Fibroblast of pulmonary artery (primary cell): Measurements from ENCODE around the gene RASSF1.
A peak's percentile ranks its signal among the peaks of the same experiment; 100 is the strongest.

ENCODE experiments used
- DNase-seq: peaks from one replicate; pipeline ENCODE4 v3.0.0-alpha.2; 2010; ENCODE audit warnings: low read depth
- H3K4me3 ChIP-seq: replicated peaks from 2 replicates; pipeline ENCODE4 v1.5.1; 2011; ENCODE audit warnings: low read depth, mild to moderate bottlenecking, control low read depth, low read length, moderate library complexity
- CTCF ChIP-seq: IDR thresholded peaks from 2 replicates; pipeline ENCODE4 v1.5.1; 2011; ENCODE audit warnings: mild to moderate bottlenecking, control low read depth, low read length, inconsistent platforms; ENCODE audit errors: missing control alignments

Gene RASSF1

GRCh38 chr3:50345008-50345407, 4.4 kb upstream of the RASSF1 start:
- no peak for DNase-seq
- no peak for TF ChIP-seq CTCF
- H3K4me3 ChIP-seq, result peak overlapping the region; percentile 55

DNA sequence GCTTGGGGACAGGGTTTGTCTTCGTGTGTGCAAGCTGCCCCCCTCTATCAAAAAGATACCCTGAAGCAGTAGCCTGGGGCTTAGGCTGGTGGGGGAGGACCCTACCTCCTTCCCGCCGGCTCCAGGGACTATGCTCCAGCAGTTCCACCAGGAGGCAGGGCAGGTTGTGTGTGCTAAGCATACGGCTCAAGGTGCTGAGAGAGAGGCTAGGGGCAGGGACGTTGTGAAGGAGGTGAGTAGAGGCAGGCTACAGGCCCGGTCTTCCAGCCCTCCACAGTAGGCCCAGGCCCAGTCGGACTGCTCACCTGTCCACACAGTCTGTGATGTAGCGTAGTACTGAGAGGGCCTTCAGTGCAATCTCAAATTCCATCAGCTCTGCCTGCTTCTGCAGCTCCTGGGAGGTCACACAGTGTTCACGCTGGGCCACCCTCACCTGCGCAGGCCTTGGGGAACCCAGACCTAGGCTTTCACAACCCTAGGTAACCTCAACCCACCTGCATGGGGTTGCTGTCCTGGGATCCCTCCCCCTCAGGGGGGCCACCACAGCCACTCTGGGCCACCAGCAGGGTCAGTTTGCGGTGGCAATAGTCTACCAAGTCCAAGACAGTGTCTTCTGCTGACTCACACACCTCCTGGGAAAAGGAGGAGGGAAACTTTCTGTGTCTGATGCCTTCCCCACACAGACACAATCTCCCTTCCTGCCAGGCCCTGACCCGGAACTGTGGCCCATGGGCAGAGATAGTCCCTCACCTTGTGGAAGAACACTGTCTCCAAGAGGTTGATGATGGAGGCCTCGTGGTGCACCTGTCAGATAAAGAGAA, 2.4 kb upstream of the RASSF1 start:
- no peak for DNase-seq
- H3K4me3 ChIP-seq, result no peak overlapping the region
- TF ChIP-seq CTCF, result peak; percentile 6

DNA sequence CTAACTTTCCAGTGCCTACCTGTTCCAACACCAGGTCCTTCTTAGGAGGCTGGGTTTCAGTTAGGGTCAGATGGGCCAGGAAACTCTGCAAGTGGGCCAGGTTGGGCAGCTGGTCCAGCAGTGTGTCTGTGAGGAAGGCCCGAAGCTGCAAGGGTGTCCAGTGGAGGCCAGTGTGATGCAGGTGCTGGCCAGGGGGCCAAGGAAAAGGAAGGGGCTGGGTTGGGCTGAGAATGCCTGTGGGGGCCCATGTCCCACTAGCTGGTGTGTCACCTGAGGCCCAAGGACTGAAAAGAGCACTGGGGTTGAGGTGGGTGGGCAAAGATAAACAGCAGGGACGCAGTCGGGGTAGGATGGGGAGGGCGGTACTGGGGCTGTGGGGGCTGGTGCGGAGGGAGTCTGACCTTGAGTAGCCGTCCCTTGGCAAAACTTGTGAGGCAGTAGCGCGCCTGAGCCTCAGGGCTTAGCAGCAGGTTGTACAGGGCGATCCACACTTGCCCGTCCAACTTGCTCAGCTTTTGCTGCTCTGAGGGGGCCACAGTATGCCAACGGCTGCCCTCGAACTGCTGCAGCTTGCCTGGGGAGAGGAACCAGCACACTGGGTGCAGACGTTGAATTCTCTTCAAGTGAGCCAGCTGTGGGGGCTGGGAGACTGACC, 1.5 kb upstream of the RASSF1 start:
- no peak overlapping the region for H3K4me3 ChIP-seq
- no peak for DNase-seq
- TF ChIP-seq CTCF, result no peak

DNA sequence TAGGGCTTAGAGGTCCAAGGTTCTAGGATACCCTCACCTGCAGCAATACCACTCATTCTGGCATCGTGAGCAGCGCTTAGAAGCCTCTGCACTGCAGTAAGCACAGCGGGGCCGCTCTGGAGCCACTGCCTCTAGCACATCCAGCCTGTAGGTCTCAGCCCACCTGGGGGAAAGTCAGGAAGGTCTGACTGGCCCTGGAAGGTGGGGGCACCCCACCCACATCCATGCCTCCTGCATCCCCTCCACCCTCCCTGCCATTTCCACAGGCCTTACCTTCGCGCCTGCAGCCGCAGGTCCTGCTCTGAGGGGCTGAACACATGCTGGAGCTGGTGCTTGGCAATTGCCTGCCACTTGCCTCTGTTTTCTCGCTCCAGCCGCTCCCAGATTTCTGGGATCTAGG, 901 bp upstream of the RASSF1 start:
- no peak for TF ChIP-seq CTCF
- DNase-seq, result no peak
- H3K4me3 ChIP-seq, result peak overlapping the region; percentile 43

DNA sequence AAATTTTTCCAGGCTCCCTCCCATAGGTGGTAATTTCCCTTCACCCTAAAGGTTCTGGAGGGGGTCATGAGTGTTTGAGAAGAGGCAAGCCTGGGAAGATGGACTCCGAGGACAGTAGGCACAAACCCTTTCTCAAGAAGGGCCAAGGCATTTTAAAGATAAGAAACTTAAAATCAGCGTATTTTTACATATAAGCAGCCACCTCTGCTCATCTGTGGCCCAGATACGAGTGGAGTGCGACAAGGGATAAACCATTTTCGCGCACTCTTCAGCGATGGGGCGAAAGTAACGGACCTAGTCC, 539 bp downstream of the RASSF1 start:
- H3K4me3 ChIP-seq, result peak overlapping the region; percentile 43
- no peak for DNase-seq
- TF ChIP-seq CTCF, result no peak

DNA sequence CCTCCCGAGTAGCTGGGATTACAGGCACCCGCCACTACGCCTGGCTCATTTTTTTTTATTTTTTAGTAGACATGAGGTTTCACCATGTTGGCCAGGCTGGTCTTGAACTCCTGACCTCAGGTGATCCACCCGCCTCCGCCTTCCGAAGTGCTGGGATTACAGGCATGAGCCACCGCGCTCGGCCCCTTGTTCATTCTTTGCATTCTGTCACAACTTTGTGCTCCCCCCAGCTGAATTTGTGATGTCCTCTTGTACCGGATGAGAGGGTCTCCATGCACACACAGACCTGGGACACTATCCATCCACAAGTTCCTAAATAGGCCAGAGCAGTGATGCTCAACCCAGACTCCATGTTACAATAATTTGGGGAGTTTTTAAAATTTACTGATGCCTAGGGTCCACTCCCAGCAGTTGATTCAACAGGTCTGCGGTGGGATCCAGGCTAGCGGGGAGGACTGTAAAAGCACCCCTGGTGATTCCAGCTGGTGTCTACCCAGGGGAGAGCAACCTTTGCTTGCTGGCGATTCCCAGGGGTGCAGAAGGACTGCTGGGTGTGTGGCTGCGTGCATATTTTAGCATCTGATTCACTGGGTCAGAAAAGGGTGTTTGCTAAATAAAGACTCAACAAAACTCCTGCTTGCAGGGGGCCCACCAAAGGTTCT, 1.0 kb downstream of the RASSF1 start:
- DNase-seq, result peak; percentile 41
- peak overlapping the region; percentile 43 for H3K4me3 ChIP-seq
- TF ChIP-seq CTCF, result no peak
